ENCODE measurements around the gene COL8A1. TPM values are rescaled to one million over a fixed set of nuclear protein-coding genes. Genes with fewer than 3 reads are reported as not detected.

Gene COL8A1
- total RNA-seq, 2 experiments from 2014 or later, result not detected

GRCh38 chr3:99699841-99700240, 61.4 kb downstream of the COL8A1 start:
- peaks cover 3% of the 10 kb centered on the region for H3K27me3 Mint-ChIP-seq

GRCh38 chr3:99700631-99701268, 62.4 kb downstream of the COL8A1 start:
- no peaks in the 10 kb centered on the region for H3K36me3 Mint-ChIP-seq (ENCODE audit: low read depth)
- POLR2A ChIA-PET, result no interaction called here
- no peak overlapping the region for H3K4me3 Mint-ChIP-seq
- no peak for ATAC-seq
- intact Hi-C loops (cut with DNase I, micrococcal nuclease), result no loop called here
- no peaks in the 10 kb centered on the region for H3K9me3 Mint-ChIP-seq (ENCODE audit: low read depth)
- H3K27ac Mint-ChIP-seq, result no peak overlapping the region
- CTCF ChIA-PET, result interaction anchor here (0.7 kb wide), 1 partner anchor 1510 kb away, joined by 4 read pairs; no protein-coding TSS in a partner anchor
- H3K4me1 Mint-ChIP-seq, result no peaks in the 10 kb centered on the region
- DNase-seq, result no peak
- peaks cover 2% of the 10 kb centered on the region for H3K27me3 Mint-ChIP-seq

More at GRCh38 chr3:99699841-99700240, 61.4 kb downstream of the COL8A1 start:
- intact Hi-C loops (cut with DNase I, micrococcal nuclease), result no loop called here
- Mint-ChIP-seq H3K9me3 (ENCODE audit: low read depth) (no peaks in the 10 kb centered on the region), H3K27ac (no peak overlapping the region), H3K36me3 (ENCODE audit: low read depth) (no peaks in the 10 kb centered on the region), H3K4me1 (no peaks in the 10 kb centered on the region), H3K4me3 (no peak overlapping the region)
- ChIA-PET CTCF (no interaction called here), POLR2A (interaction anchor here (0.6 kb wide), 1 partner anchor 11 kb away, joined by 3 read pairs; no protein-coding TSS in a partner anchor)
- DNase-seq (no peak), ATAC-seq (no peak)

- DNase-seq (no peak), ATAC-seq (no peak)
- Mint-ChIP-seq H3K4me3 (no peak overlapping the region), H3K4me1 (no peaks in the 10 kb centered on the region), H3K27ac (no peak overlapping the region), H3K9me3 (ENCODE audit: low read depth) (no peaks in the 10 kb centered on the region), H3K36me3 (ENCODE audit: low read depth) (no peaks in the 10 kb centered on the region), H3K27me3 (peaks cover 2% of the 10 kb centered on the region)
- ChIA-PET CTCF (no interaction called here), POLR2A (no interaction called here)
- intact Hi-C loops (cut with DNase I, micrococcal nuclease), result no loop called here
Measured at GRCh38 chr3:99702953-99703943, 64.9 kb downstream of the COL8A1 start.

GRCh38 chr3:99704417-99704816, 66.0 kb downstream of the COL8A1 start:
- Mint-ChIP-seq H3K9me3 (ENCODE audit: low read depth) (no peaks in the 10 kb centered on the region), H3K4me1 (no peaks in the 10 kb centered on the region), H3K27me3 (no peaks in the 10 kb centered on the region), H3K4me3 (no peak overlapping the region), H3K27ac (no peak overlapping the region), H3K36me3 (ENCODE audit: low read depth) (no peaks in the 10 kb centered on the region)
- POLR2A ChIA-PET, result no interaction called here
- intact Hi-C loops (cut with DNase I, micrococcal nuclease), result no loop called here
- CTCF ChIA-PET, result no interaction called here
- no peak for DNase-seq
- ATAC-seq, result no peak

- H3K27ac Mint-ChIP-seq, result no peak overlapping the region
- CTCF ChIA-PET, result interaction anchor here (0.7 to 1.1 kb wide), 3 partner anchors 9 to 20 kb away, joined by 3 to 4 read pairs (median 3); no protein-coding TSS in a partner anchor
- no peaks in the 10 kb centered on the region for H3K4me1 Mint-ChIP-seq
- POLR2A ChIA-PET, result no interaction called here
- no peaks in the 10 kb centered on the region for H3K36me3 Mint-ChIP-seq (ENCODE audit: low read depth)
- no peaks in the 10 kb centered on the region for H3K9me3 Mint-ChIP-seq (ENCODE audit: low read depth)
- ATAC-seq, result no peak
- intact Hi-C loops (cut with DNase I, micrococcal nuclease), result no loop called here
- H3K4me3 Mint-ChIP-seq, result no peak overlapping the region
- H3K27me3 Mint-ChIP-seq, result peaks cover 1% of the 10 kb centered on the region
- no peak for DNase-seq
Measured at GRCh38 chr3:99706410-99706809, 68.0 kb downstream of the COL8A1 start.

GRCh38 chr3:99708207-99708745, 69.9 kb downstream of the COL8A1 start:
- ChIA-PET CTCF (no interaction called here), POLR2A (no interaction called here)
- intact Hi-C loops (cut with DNase I, micrococcal nuclease), result no loop called here
- H3K4me1 Mint-ChIP-seq, result no peaks in the 10 kb centered on the region
- ATAC-seq (no peak), DNase-seq (no peak)
- H3K4me3 Mint-ChIP-seq, result no peak overlapping the region
- no peak overlapping the region for H3K27ac Mint-ChIP-seq
- H3K36me3 Mint-ChIP-seq (ENCODE audit: low read depth), result no peaks in the 10 kb centered on the region
- H3K27me3 Mint-ChIP-seq, result peaks cover 1% of the 10 kb centered on the region
- H3K9me3 Mint-ChIP-seq (ENCODE audit: low read depth), result no peaks in the 10 kb centered on the region

- ATAC-seq (no peak), DNase-seq (no peak)
- no peaks in the 10 kb centered on the region for H3K4me1 Mint-ChIP-seq
- no peak overlapping the region for H3K4me3 Mint-ChIP-seq
- CTCF ChIA-PET, result no interaction called here
- H3K9me3 Mint-ChIP-seq (ENCODE audit: low read depth), result no peaks in the 10 kb centered on the region
- intact Hi-C loops (cut with DNase I, micrococcal nuclease), result no loop called here
- POLR2A ChIA-PET, result no interaction called here
- H3K27ac Mint-ChIP-seq, result no peak overlapping the region
- H3K36me3 Mint-ChIP-seq (ENCODE audit: low read depth), result no peaks in the 10 kb centered on the region
- H3K27me3 Mint-ChIP-seq, result peaks cover 6% of the 10 kb centered on the region
Measured at GRCh38 chr3:99709686-99710085, 71.3 kb downstream of the COL8A1 start.

GRCh38 chr3:99710094-99710493, 71.7 kb downstream of the COL8A1 start:
- Mint-ChIP-seq H3K27ac (no peak overlapping the region), H3K27me3 (peaks cover 9% of the 10 kb centered on the region), H3K9me3 (ENCODE audit: low read depth) (no peaks in the 10 kb centered on the region), H3K4me3 (no peak overlapping the region), H3K4me1 (no peaks in the 10 kb centered on the region), H3K36me3 (ENCODE audit: low read depth) (no peaks in the 10 kb centered on the region)
- no peak for ATAC-seq
- ChIA-PET CTCF (no interaction called here), POLR2A (interaction anchor here (0.6 kb wide), 1 partner anchor 11 kb away, joined by 3 read pairs; no protein-coding TSS in a partner anchor)
- intact Hi-C loops (cut with DNase I, micrococcal nuclease), result no loop called here
- no peak for DNase-seq

GRCh38 chr3:99711351-99711750, 73.0 kb downstream of the COL8A1 start:
- H3K27ac Mint-ChIP-seq, result no peak overlapping the region
- H3K27me3 Mint-ChIP-seq, result peaks cover 10% of the 10 kb centered on the region
- ChIA-PET POLR2A (no interaction called here), CTCF (no interaction called here)
- intact Hi-C loops (cut with DNase I, micrococcal nuclease), result no loop called here
- no peak overlapping the region for H3K4me3 Mint-ChIP-seq
- no peaks in the 10 kb centered on the region for H3K4me1 Mint-ChIP-seq
- H3K9me3 Mint-ChIP-seq (ENCODE audit: low read depth), result no peaks in the 10 kb centered on the region
- ATAC-seq, result no peak
- H3K36me3 Mint-ChIP-seq (ENCODE audit: low read depth), result no peaks in the 10 kb centered on the region
- DNase-seq, result no peak

GRCh38 chr3:99712291-99712954, 74.0 kb downstream of the COL8A1 start:
- POLR2A ChIA-PET, result no interaction called here
- Mint-ChIP-seq H3K27ac (no peak overlapping the region), H3K27me3 (peaks cover 10% of the 10 kb centered on the region), H3K36me3 (ENCODE audit: low read depth) (no peaks in the 10 kb centered on the region), H3K9me3 (ENCODE audit: low read depth) (no peaks in the 10 kb centered on the region), H3K4me1 (no peaks in the 10 kb centered on the region), H3K4me3 (no peak overlapping the region)
- intact Hi-C loops (cut with DNase I, micrococcal nuclease), result no loop called here
- ATAC-seq (no peak), DNase-seq (no peak)
- CTCF ChIA-PET, result interaction anchor here (0.9 to 1.0 kb wide), 2 partner anchors 13 to 185 kb away, joined by 3 to 4 read pairs; no protein-coding TSS in a partner anchor

GRCh38 chr3:99713440-99713839, 75.0 kb downstream of the COL8A1 start:
- CTCF ChIA-PET, result no interaction called here
- Mint-ChIP-seq H3K27me3 (peaks cover 13% of the 10 kb centered on the region), H3K4me3 (no peak overlapping the region), H3K36me3 (ENCODE audit: low read depth) (no peaks in the 10 kb centered on the region), H3K27ac (no peak overlapping the region), H3K9me3 (ENCODE audit: low read depth) (no peaks in the 10 kb centered on the region), H3K4me1 (no peaks in the 10 kb centered on the region)
- DNase-seq (no peak), ATAC-seq (no peak)
- intact Hi-C loops (cut with DNase I, micrococcal nuclease), result no loop called here
- POLR2A ChIA-PET, result no interaction called here

Measured in activated CD4-positive, alpha-beta T cell treated with anti-CD3 and anti-CD28 coated beads for 36 hours (primary cell).